H1 (cell line): Measurements from ENCODE around the gene CCNI. TPM values are rescaled to one million over a fixed set of nuclear protein-coding genes. Genes with fewer than 3 reads are reported as not detected.

ENCODE experiments used
- EGR1 ChIP-seq: IDR thresholded peaks from 2 replicates; pipeline ENCODE4 v1.6.1; 2011; ENCODE audit warnings: low read depth, low read length, borderline replicate concordance
- SP4 ChIP-seq: IDR thresholded peaks from 2 replicates; pipeline ENCODE4 v1.6.1; 2012; ENCODE audit warnings: low read length, inconsistent platforms
- polyA plus RNA-seq, 7 experiments: library from polyadenylated mRNA; depleted of rRNA in 3 of 7; stranded (reverse) in 5 of 7; unstranded in 2 of 7; fragments of >200 nt in 5 of 7; fragments of 200-250 nt in 2 of 7; gene quantifications; 1 replicate in 5 of 7; 2 replicates in 1 of 7; 4 replicates in 1 of 7; pipeline versions ENCODE4 v1.2.1 to v1.2.3, GENCODE V29; 2011 to 2013; ENCODE audit warnings: missing spikeins in 2 of 7, mixed read lengths in 2 of 7
- total RNA-seq: library from RNA; stranded (reverse); fragmentation: NEBNext Ultra II Directional; extraction: Animal tissue kit (Norgen Biotek cat#: 25700); gene quantifications from 2 replicates; pipeline ENCODE4 v1.2.1, GENCODE V29; 2021
- TF ChIP-seq, protein P1 (sequence below): fragments of 300-600 bp; sonication (generic); IDR thresholded peaks from 2 replicates; pipeline ENCODE4 v1.7.1; 2012; ENCODE audit warnings: low read length, moderate library complexity, mild to moderate bottlenecking, inconsistent platforms; ENCODE audit not compliant: insufficient replicate concordance

Gene CCNI
- total and polyA plus RNA-seq, 2 of the 8 experiments (the other 6 are each of a cell fraction or from before 2014, with no cell fraction given): 97.8 to 234 TPM

- no peak for TF ChIP-seq SP4
- TF ChIP-seq, protein P1, sequence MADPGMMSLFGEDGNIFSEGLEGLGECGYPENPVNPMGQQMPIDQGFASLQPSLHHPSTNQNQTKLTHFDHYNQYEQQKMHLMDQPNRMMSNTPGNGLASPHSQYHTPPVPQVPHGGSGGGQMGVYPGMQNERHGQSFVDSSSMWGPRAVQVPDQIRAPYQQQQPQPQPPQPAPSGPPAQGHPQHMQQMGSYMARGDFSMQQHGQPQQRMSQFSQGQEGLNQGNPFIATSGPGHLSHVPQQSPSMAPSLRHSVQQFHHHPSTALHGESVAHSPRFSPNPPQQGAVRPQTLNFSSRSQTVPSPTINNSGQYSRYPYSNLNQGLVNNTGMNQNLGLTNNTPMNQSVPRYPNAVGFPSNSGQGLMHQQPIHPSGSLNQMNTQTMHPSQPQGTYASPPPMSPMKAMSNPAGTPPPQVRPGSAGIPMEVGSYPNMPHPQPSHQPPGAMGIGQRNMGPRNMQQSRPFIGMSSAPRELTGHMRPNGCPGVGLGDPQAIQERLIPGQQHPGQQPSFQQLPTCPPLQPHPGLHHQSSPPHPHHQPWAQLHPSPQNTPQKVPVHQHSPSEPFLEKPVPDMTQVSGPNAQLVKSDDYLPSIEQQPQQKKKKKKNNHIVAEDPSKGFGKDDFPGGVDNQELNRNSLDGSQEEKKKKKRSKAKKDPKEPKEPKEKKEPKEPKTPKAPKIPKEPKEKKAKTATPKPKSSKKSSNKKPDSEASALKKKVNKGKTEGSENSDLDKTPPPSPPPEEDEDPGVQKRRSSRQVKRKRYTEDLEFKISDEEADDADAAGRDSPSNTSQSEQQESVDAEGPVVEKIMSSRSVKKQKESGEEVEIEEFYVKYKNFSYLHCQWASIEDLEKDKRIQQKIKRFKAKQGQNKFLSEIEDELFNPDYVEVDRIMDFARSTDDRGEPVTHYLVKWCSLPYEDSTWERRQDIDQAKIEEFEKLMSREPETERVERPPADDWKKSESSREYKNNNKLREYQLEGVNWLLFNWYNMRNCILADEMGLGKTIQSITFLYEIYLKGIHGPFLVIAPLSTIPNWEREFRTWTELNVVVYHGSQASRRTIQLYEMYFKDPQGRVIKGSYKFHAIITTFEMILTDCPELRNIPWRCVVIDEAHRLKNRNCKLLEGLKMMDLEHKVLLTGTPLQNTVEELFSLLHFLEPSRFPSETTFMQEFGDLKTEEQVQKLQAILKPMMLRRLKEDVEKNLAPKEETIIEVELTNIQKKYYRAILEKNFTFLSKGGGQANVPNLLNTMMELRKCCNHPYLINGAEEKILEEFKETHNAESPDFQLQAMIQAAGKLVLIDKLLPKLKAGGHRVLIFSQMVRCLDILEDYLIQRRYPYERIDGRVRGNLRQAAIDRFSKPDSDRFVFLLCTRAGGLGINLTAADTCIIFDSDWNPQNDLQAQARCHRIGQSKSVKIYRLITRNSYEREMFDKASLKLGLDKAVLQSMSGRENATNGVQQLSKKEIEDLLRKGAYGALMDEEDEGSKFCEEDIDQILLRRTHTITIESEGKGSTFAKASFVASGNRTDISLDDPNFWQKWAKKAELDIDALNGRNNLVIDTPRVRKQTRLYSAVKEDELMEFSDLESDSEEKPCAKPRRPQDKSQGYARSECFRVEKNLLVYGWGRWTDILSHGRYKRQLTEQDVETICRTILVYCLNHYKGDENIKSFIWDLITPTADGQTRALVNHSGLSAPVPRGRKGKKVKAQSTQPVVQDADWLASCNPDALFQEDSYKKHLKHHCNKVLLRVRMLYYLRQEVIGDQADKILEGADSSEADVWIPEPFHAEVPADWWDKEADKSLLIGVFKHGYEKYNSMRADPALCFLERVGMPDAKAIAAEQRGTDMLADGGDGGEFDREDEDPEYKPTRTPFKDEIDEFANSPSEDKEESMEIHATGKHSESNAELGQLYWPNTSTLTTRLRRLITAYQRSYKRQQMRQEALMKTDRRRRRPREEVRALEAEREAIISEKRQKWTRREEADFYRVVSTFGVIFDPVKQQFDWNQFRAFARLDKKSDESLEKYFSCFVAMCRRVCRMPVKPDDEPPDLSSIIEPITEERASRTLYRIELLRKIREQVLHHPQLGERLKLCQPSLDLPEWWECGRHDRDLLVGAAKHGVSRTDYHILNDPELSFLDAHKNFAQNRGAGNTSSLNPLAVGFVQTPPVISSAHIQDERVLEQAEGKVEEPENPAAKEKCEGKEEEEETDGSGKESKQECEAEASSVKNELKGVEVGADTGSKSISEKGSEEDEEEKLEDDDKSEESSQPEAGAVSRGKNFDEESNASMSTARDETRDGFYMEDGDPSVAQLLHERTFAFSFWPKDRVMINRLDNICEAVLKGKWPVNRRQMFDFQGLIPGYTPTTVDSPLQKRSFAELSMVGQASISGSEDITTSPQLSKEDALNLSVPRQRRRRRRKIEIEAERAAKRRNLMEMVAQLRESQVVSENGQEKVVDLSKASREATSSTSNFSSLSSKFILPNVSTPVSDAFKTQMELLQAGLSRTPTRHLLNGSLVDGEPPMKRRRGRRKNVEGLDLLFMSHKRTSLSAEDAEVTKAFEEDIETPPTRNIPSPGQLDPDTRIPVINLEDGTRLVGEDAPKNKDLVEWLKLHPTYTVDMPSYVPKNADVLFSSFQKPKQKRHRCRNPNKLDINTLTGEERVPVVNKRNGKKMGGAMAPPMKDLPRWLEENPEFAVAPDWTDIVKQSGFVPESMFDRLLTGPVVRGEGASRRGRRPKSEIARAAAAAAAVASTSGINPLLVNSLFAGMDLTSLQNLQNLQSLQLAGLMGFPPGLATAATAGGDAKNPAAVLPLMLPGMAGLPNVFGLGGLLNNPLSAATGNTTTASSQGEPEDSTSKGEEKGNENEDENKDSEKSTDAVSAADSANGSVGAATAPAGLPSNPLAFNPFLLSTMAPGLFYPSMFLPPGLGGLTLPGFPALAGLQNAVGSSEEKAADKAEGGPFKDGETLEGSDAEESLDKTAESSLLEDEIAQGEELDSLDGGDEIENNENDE: no peak
- TF ChIP-seq EGR1: no peak
Measured at GRCh38 chr4:77074381-77074831, 1.4 kb downstream of the CCNI start (continued).
